ENCODE data around the gene RPS6KA4.

RPS6KA4 gene

GRCh38 chr11:64349404-64349803 lies 9.6 kb upstream of the RPS6KA4 start:
- no peak for DNase-seq

GRCh38 chr11:64351136-64351631 lies 7.8 kb upstream of the RPS6KA4 start:
- DNase-seq, result no peak

DNA sequence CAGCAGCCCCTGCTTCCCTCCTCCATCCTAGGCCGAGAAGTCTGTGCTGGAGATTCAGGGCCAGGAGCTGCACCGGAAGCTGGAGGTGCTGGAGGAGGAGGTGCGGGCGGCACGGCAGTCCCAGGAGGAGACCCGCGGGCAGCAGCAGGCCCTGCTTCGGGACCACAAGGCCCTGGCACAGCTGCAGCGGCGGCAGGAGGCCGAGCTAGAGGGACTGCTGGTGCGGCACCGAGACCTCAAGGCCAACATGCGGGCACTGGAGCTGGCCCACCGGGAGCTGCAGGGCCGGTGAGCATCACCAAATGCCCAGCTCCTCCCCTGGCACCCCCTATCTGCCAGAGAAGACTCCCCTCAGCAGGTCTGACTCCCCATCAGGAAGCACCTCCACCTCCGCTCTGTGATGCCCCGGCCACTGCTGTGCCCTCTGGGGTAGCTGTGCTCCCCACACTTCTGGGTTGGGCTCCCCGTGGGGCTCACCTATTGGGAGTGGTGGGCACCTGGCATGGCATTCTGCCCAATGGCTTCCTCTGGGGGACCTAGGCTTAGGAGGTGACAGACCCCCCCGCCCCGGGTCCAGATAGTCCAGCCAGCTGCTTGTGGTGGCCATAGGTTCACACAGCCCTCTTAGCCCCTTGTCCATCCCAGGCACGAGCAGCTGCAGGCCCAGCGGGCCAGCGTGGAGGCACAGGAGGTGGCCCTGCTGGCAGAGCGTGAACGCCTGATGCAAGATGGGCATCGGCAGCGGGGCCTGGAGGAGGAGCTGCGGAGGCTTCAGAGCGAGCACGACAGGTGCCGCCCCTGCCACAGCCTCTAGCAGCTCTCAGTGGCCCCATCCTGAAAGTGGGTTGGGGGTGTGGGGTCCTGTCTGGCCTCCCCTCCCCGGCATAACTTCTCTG lies 6.6 kb upstream of the RPS6KA4 start:
- DNase-seq, result peak; percentile 83

DNA sequence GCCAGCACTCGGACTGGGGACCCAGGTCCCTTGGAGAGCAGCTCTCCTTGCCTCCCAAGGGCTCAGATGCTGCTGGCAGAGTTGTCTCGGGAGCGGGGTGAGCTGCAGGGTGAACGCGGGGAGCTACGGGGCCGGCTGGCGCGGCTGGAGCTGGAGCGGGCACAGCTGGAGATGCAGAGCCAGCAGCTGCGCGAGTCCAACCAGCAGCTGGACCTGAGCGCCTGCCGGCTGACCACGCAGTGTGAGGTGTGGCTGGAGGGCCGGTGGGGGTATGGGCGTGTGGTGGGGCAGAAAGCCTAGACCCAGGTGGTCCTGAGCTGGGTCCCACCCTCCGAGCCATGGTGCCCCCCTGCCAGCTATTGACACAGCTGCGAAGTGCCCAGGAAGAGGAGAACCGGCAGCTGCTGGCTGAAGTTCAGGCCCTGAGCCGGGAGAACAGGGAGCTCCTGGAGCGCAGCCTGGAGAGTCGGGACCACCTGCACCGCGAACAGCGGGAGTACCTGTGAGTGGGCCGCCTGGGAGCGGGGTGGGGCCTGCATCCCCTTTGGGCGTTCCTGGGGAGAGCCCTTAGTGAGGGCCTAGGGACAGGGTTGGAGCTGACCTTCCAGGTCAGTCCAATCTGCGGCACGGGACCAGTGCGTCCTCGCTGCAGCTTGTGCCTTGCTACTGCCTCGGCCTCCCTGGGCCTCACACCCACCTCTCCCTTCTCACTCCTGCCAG lies 5.8 kb upstream of the RPS6KA4 start:
- DNase-seq, result peak; percentile 83

GRCh38 chr11:64353715-64354506 lies 5.1 kb upstream of the RPS6KA4 start:
- no peak for DNase-seq

GRCh38 chr11:64355078-64355940 lies 3.7 kb upstream of the RPS6KA4 start:
- peak; percentile 84 for DNase-seq

DNA sequence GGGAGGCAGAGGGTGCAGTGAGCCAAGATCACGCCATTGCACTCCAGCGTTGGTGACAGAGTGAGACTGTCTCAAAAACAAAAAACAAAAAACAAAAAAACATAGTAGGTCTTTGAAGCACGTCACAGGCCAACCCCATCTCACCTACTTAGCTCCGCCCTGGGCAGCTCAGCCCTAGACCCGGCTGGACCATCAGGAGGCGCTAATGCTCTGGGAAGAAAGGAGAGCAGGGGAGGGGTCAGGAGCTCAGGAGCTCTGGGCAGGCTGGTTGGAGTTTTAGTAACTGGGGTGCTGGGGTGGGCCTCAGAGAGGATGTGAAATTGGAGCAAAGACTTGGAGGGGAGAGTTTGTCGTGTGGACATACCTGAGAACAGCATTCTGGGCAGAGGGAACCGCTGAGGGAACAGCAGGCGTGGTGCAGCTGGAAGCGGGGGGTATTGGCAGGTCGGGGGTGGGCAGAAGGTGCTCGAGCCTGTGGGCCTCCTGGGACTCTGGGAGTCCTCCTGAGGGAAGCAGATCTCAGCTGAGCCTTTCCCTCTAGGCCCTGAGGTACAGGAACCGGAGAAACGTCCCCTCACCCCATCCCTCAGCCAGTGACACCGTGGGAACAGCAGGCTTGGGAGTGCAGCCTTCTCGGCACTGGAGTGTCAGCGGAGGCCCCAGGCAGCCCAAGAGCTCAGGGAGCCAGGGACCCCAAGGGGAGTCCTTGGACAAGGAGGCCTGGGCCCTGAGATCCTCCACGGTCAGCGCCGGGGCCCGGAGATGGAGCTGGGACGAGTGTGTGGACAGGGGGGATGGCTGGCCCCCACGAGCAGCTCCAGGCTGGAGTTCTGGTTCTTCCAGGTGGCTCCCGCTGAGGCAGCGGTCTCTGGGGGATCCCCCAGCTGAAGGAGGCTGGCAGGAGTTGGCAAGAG lies 2.2 kb upstream of the RPS6KA4 start:
- peak; percentile 33 for DNase-seq

- DNase-seq, result no peak
These were observed 1.5 kb upstream of the RPS6KA4 start for GRCh38 chr11:64357446-64357845.

DNA sequence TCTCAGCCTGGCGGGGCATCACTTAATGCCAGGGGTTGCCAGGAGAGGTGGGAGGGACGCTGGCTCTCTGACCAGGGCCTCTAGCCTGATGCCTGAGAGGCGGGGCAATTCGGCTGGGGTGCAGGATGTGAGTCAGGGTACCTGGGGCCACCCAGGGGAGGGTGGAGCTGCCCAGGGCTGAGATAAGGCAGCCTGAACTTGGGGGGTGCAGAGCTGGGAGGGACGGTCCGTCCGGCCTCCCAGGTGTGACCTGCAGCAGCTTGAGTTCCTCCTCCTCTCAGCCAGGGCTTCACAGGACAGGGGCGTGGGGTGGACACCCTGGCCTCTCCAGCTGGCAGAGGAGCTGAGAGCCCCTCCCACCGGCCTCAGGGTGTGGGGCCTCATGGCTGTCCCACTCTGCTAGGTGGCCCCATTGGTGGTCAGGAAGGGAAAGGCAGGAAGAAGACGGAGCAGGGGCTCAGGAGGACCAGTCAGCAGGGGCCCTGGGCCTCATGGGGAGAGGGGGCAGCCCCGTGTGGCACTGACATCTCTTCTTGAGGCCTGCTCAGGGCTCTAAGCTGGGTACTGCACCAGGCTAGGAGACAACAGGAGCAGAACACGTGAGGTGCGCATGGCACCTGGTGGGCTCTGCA lies 942 bp upstream of the RPS6KA4 start:
- DNase-seq, result no peak

DNA sequence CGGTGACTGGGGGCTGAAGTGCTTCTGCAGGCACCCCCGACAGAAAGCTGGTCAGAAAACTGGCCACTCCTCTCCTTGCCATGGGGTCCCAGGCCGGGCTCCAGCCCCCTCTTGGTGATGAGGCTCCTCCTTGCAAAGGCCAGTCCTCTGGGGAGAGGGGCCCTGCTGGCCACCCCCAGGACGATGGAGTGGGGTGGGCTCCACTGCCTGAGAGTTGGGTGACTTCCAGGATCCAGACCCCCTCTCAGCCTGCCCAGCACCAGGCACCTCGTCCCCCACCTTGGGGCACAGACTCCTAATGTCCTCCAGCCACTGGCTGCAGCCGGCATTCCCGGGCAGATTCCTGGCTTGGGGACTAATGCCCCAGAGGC lies 441 bp upstream of the RPS6KA4 start:
- no peak for DNase-seq

DNA sequence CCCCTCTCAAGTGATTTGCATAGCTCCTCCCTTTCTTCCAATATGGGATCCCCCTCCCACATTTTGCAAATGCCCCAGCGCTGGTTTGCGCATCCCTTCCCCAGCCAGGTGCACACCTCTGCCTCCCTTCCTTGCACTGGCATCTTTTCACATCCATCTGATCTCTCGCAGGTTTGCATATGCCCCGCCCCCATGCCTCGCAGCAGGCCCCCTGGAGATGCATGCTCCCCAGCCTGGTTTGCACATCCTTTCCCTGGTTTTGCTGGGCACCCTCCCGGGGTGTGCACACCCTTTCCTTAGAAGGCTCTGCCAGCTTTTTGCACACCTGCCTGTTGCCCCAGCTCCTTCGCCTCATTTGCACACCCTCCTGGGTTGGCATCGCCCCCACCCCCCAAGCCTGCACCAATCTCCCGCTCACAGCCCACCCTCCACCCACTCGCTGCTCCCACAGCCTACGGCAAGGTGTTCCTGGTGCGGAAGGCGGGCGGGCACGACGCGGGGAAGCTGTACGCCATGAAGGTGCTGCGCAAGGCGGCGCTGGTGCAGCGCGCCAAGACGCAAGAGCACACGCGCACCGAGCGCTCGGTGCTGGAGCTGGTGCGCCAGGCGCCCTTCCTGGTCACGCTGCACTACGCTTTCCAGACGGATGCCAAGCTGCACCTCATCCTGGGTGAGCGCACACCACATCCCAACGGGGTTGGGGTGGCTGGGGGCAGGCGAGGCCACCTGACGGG lies 917 bp downstream of the RPS6KA4 start:
- DNase-seq, result peak; percentile 26

- DNase-seq, result no peak
These were observed 1.5 kb downstream of the RPS6KA4 start for GRCh38 chr11:64360448-64360921.

DNA sequence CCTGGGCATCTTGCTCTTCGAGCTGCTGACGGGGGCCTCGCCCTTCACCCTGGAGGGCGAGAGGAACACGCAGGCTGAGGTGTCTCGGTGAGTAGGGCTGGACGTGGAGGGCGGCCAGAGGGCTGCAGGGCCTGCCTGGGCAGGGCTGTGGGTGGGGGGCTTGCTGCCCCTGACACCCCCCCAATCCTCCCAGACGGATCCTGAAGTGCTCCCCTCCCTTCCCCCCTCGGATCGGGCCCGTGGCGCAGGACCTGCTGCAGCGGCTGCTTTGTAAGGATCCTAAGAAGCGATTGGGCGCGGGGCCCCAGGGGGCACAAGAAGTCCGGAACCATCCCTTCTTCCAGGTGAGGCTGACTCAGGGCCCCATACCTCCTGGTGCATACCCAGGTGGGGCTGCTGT lies 2.7 kb downstream of the RPS6KA4 start:
- no peak for DNase-seq

- DNase-seq, result no peak
These were observed 3.4 kb downstream of the RPS6KA4 start for GRCh38 chr11:64362339-64362738.

DNA sequence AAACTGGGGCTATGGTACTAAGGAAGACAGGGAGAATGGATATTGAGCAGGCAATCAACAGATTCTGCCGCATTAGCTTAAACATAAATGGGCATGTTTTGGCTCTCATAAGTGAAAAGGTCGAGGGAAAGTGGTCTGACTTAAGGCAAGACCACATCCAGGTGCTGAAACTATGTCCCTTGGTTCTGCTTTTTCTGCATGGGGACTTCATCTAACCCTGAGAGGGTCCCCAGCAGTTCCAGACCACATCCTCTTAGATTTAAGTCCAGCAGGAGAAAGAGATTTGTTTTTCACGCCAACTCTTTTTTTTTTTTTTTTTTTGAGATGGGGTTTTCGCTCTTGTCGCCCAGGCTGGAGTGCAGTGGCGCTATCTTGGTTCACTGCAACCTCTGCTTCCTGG lies 5.5 kb downstream of the RPS6KA4 start:
- no peak for DNase-seq

DNA sequence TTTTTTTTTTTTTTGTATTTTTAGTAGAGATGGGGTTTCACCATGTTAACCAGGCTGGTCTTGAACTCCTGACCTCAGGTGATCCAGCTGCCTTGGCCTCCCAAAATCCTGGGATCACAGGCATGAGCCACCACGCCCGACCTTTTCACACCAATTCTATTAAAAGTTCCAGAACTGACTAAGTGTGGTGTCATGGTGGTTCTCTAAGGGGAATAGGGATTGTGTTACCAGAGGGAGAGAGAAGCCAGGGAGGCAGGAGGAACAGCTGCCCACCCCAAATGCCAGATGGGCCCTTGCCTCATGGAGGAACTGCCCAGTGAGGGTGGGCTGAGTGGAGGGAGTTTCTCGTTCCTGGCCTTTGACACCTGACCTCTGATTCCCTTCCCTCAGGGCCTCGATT lies 5.9 kb downstream of the RPS6KA4 start:
- no peak for DNase-seq

GRCh38 chr11:64366751-64367150 lies 7.8 kb downstream of the RPS6KA4 start:
- no peak for DNase-seq

GRCh38 chr11:64367931-64368672 lies 9.1 kb downstream of the RPS6KA4 start:
- no peak for DNase-seq

- no peak for DNase-seq
These were observed 9.7 kb downstream of the RPS6KA4 start for GRCh38 chr11:64368673-64369074.

Data from NCI-H510A treated with DMSO at 0.1 percent for 48 hours (cell line).